Dermis lymphatic vessel endothelial cell (primary cell): ENCODE data around the gene ABCD3. TPM values are rescaled to one million over a fixed set of nuclear protein-coding genes. Genes with fewer than 3 reads are reported as not detected.

ENCODE experiments used
- total RNA-seq: library from RNA; depleted of rRNA; stranded (reverse); fragments of >200 nt; gene quantifications from 2 replicates; pipeline ENCODE4 v1.2.1, GENCODE V29; 2014

The ABCD3 gene
- total RNA-seq, result 30.6 and 37.3 TPM in 2 replicates

GRCh38 chr1:94417978-94418663 lies at the start of gene ABCD3:
Gene ABCD3 (plus strand): TSS chr1:94418389. CDS start chr1:94418479, 90 bp downstream.

GRCh38 chr1:94541246-94542087 lies 123.3 kb downstream of the ABCD3 start, which contains the start of gene F3:
Gene F3 (minus strand): TSS chr1:94541759. CDS start chr1:94541636, 123 bp downstream.

Other genes with a start within 250 kb of the ABCD3 start
- 265 and 296 TPM in 2 replicates for gene ARHGAP29, start 180.8 kb upstream of the ABCD3 start, total RNA-seq
- gene F3, start 123.4 kb downstream of the ABCD3 start, total RNA-seq, result 3.3 and 9.3 TPM in 2 replicates